HG02938 (cell line): ENCODE measurements around the gene GNGT2.
"Not testable (repeated sequence)": the region's sequence is repeated elsewhere in the genome, so short reads cannot be mapped to it uniquely, and the experiment has no call there.

Experiments used
- ATAC-seq: cut with Tn5 transposase; IDR thresholded peaks from one replicate; pipeline ENCODE4 v1.9.1; 2021; ENCODE audit warnings: mild to moderate bottlenecking, moderate library complexity; ENCODE audit not compliant: unreplicated experiment

GNGT2 gene

DNA sequence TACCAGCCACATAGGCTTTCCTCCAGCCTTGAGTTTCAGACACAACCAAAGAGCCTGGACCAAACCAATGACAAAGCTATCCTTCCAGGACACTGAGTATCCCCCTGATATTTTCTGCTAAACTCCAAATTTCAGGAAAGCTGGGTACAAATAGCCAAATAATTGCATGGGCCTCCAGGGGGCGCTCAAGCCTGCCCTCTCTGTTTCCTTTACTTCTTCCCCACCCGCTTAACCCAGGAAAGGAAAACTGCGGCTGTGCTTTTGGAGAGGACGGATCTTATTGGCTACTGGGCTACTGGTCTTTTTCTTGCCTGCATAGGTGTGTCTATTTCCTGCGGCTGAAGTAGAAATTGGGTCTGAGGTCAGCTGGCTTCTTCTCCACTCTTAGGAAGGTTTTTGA is 30.1 kb downstream of the GNGT2 start:
- ATAC-seq = no peak

DNA sequence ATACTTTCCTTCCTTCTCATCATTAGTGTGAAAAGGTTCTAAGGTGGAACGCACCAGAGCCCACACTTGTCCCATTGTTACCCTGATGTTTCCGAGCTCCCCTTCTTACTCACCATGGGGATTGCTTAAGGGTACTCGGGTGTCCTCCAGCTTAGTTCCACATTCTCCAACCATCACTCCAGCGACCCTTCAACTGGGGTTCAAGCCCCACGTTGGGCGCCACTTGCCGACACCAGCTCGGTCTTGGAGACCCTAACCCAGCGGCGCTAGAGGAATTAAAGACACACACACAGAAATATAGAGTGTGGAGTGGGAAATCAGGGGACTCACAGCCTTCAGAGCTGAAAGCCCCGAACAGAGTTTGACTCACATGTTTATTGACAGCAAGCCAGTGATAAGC is 34.4 kb downstream of the GNGT2 start:
- not testable (repeated sequence) for ATAC-seq

DNA sequence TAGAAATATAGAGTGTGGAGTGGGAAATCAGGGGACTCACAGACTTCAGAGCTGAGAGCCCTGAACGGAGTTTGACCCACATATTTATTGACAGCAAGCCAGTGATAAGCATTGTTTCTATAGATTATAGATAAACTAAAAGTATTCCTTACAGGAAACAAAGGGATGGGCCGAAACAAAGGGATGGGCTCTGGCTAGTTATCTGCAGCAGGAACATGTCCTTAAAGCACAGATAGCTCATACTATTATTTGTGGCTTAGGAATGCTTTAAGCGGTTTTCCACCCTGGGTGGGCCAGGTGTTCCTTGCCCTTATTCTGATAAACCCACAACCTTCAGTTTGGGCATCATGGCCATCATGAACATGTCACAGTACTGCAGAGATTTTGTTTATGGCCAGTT is 39.7 kb downstream of the GNGT2 start:
- not testable (repeated sequence) for ATAC-seq

DNA sequence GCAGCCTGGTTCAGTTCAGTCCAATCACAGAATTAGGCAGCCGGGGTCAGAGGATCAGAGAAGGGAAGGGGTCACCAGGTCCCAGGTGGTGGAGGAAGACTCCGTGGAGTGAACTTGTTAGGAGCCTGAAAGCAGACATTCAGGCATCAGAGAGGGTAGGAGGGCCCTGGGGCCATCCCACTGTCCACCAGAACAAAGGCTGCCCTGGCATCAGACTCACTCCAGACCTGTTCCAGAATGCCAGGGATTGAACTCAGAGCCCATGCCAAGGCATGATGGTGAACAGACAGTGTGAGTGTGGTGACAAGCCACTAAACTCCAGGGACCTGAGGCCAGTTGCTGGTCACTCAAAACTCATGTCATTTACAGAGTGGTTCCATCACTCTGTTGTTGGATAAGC is 40.2 kb downstream of the GNGT2 start:
- ATAC-seq = no peak

DNA sequence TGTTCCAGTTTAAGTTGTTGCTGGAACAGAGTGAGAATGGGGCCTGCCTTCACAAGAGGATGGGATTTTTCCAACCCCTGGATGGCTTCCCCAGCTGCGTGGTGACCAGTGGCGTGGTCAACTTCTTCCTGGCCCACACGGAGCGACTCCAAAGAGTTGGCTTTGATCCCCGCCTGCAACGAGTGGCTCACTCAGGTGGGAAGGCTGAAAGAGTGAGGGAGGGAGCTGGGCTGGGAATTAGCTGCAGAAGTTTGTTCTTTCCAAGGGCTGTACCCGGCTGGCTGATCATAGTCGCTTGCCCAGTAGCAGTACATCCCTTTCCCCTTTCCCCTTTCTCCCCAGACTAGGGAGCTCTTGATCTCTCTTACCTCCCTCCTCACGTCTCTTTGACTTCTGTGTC is 41.7 kb downstream of the GNGT2 start:
- no peak for ATAC-seq

DNA sequence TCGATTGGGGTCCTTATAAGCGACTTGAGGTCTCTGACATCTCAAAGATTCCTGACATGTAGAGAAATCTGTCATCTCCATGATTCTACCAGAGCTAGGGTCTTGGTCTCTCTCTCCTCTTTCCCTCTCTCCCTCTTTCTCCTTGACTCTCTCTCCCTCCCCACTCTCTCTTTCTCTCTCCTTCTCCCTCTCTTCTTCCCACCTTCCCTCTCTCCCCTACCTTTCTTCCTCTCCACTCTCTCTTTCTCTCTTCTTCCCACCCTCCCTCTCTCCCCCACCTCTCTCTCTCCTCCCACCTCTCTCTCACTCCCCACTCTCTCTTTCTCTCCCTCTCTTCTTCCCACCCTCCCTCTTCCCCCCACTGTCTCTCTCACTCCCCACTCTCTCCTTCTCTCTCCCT is 45.2 kb downstream of the GNGT2 start:
- no peak for ATAC-seq

DNA sequence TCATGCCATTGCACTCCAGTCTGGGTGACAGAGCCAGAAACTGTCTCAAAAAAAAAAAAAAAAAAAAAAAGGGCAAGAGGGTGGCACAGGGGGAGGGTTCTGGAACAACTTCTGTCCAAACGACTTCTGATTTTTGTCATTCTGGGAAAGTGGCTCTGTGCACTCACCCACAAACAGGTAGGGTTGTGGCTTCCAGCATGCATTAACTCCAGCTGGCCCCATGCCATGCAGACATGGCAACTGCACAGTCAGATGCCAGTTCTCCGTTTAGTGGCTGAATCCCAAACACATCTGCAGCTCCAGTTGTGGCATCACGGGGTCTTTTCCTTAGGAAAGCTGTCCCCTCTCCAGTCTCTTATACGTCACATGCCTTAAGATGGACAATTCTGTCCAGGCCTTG is 47.5 kb downstream of the GNGT2 start:
- no peak for ATAC-seq

DNA sequence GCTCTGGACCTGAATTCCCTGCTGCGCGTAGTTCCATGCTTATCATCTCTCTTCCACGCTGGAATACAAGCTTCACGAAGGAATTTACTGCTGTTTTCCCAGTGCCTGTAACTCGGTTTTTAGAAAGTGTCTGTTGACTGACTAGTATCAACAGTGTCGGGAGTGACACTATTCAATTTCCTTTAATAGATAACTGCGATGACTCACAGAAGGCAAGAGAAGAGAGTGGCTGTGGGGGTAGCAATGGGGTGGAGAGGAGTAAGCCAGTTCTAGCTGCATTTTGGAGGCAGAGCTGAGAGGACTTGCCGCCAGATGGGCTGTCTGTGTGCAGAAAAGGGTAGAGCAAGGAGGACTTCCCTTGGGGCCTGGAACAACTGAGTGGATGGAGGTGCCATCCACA is 52.6 kb downstream of the GNGT2 start:
- no peak for ATAC-seq

DNA sequence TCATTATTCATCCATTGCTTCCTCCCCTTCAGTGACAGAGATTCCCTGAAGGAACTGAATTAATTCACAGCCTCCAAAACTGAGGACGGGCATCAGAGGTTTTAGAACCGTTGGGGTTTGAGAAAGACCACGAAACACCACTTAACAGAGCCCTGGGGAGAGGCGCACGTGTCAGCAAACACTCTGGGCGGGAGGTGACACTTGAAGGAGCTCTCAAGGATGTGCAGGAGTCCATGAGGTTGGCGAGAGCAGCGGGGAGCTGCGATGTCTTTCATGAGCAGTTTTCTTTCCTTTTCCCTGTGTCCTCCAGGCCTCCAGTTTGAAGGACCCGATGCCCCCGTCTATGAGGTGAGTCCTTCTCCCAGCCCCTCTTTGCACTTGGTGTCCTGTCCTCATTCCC is 54.1 kb downstream of the GNGT2 start:
- no peak for ATAC-seq
